ENCODE measurements around the gene LGR5.
A peak's percentile ranks its signal among the peaks of the same experiment; 100 is the strongest.

Gene LGR5

DNA sequence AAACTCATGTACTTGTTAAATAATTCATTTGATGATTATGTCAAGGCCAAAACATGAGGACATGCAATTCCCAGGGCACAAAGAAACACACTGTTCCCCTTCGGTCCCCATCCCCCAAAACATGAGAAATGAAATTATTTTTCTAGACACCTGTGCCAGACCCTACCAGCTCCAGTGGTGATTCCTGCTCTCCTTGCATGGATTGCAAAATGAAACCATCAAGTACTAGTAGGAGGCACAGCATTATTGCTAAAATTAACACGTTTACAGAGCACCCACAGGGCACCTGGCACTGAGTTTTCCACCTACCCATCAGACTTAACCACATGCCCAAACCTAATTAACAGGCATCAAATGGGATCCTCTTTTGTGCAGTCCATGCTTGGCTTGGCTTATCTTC, 147.4 kb downstream of the LGR5 start:
- Histone ChIP-seq H3K36me3 (ENCODE audit: control insufficient read depth, insufficient read depth, low read length) (no peaks in the 10 kb centered on the region), H3K27me3 (ENCODE audit: control insufficient read depth, insufficient read depth, low read length) (no peaks in the 10 kb centered on the region), H3K4me1 (ENCODE audit: control insufficient read depth, insufficient read depth, low read length) (no peaks in the 10 kb centered on the region; the same call in 1 of the 2 replicates), H3K27ac (ENCODE audit: low read length) (no peak overlapping the region), H3K9me3 (ENCODE audit: control insufficient read depth, insufficient read depth, low read length) (no peaks in the 10 kb centered on the region), H3K4me3 (ENCODE audit: low read length) (no peak overlapping the region)
- no CpG with 5 or more reads among the region's 2 CpGs for WGBS (ENCODE audit: insufficient coverage, insufficient read length)
- no peak for DNase-seq (ENCODE audit: low read depth, low spot score)

DNA sequence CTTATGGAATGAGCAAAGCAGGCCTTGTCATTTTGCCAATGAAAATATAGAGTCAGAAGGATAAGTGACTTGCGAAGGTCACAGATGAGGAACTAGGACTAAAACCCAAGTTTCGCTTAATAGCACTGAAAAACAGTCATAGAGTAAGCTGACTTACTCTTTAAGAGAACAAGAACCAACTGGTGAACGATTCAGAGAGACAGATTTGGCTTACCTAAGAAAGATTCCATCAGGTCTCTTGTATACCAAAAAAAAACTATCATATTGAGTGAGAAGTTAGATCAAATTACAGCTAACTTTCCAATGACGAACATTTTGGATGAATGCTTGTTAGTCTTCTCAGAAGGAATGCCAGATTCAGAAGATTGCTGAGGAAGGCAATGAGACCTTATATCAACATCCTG, 149.9 kb downstream of the LGR5 start:
- H3K36me3 ChIP-seq (ENCODE audit: control insufficient read depth, insufficient read depth, low read length) = no peaks in the 10 kb centered on the region
- no peak overlapping the region for H3K4me3 ChIP-seq (ENCODE audit: low read length)
- no peak overlapping the region for H3K27ac ChIP-seq (ENCODE audit: low read length)
- no peak for DNase-seq (ENCODE audit: low read depth, low spot score)
- H3K27me3 ChIP-seq (ENCODE audit: control insufficient read depth, insufficient read depth, low read length) = no peaks in the 10 kb centered on the region
- H3K4me1 ChIP-seq (ENCODE audit: control insufficient read depth, insufficient read depth, low read length) = no peaks in the 10 kb centered on the region; the same call in 1 of the 2 replicates
- WGBS (ENCODE audit: insufficient coverage, insufficient read length) = no CpG with 5 or more reads among the region's 4 CpGs
- no peaks in the 10 kb centered on the region for H3K9me3 ChIP-seq (ENCODE audit: control insufficient read depth, insufficient read depth, low read length)

DNA sequence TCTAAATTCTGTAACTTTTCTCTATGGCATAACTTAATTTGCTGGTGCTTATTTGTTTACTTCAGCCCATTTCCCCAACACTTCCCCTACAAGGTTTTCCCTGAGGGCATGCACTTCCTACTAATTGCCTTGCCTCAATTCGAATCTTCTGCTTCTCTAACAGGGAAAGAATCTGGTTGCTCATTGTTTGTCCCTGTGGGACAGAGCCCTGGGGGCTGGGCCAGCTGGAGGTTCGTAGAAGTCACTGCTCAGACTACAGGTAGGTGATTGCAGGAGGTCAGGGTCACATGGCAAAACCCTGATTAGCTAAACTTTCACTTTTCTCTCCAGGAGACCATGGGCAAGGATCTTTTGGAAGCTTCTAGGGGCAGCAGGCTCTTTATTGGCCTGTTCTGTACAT, 152.0 kb downstream of the LGR5 start:
- Histone ChIP-seq H3K4me3 (ENCODE audit: low read length) (no peak overlapping the region), H3K9me3 (ENCODE audit: control insufficient read depth, insufficient read depth, low read length) (no peaks in the 10 kb centered on the region), H3K27me3 (ENCODE audit: control insufficient read depth, insufficient read depth, low read length) (no peaks in the 10 kb centered on the region), H3K4me1 (ENCODE audit: control insufficient read depth, insufficient read depth, low read length) (no peaks in the 10 kb centered on the region; the same call in 1 of the 2 replicates), H3K27ac (ENCODE audit: low read length) (no peak overlapping the region), H3K36me3 (ENCODE audit: control insufficient read depth, insufficient read depth, low read length) (no peaks in the 10 kb centered on the region)
- WGBS (ENCODE audit: insufficient coverage, insufficient read length) = no CpG with 5 or more reads among the region's 2 CpGs
- DNase-seq (ENCODE audit: low read depth, low spot score) = peak; percentile 4

DNA sequence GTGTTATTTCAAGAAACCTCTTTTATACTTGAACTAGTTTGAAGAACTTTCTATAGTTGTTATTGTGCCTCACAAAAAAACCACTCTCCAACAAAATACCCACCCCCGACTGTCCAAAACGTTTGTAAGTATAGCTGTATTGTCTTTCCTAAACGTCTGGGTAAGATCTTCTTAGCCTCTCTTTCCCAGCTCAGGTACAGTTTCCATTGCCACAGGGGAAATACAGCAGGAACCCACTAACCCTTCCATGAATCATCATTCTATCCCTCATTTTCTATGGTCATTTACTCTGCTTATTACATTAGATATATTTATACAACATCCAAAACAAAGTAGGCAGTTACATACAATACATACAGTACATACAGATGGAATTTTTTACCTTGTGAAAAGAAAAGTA, 153.2 kb downstream of the LGR5 start:
- H3K27me3 ChIP-seq (ENCODE audit: control insufficient read depth, insufficient read depth, low read length) = no peaks in the 10 kb centered on the region
- WGBS (ENCODE audit: insufficient coverage, insufficient read length) = no CpG with 5 or more reads among the region's 3 CpGs
- no peaks in the 10 kb centered on the region for H3K36me3 ChIP-seq (ENCODE audit: control insufficient read depth, insufficient read depth, low read length)
- no peak for DNase-seq (ENCODE audit: low read depth, low spot score)
- H3K27ac ChIP-seq (ENCODE audit: low read length) = no peak overlapping the region
- H3K9me3 ChIP-seq (ENCODE audit: control insufficient read depth, insufficient read depth, low read length) = no peaks in the 10 kb centered on the region
- H3K4me1 ChIP-seq (ENCODE audit: control insufficient read depth, insufficient read depth, low read length) = no peaks in the 10 kb centered on the region; the same call in 1 of the 2 replicates
- no peak overlapping the region for H3K4me3 ChIP-seq (ENCODE audit: low read length)

DNA sequence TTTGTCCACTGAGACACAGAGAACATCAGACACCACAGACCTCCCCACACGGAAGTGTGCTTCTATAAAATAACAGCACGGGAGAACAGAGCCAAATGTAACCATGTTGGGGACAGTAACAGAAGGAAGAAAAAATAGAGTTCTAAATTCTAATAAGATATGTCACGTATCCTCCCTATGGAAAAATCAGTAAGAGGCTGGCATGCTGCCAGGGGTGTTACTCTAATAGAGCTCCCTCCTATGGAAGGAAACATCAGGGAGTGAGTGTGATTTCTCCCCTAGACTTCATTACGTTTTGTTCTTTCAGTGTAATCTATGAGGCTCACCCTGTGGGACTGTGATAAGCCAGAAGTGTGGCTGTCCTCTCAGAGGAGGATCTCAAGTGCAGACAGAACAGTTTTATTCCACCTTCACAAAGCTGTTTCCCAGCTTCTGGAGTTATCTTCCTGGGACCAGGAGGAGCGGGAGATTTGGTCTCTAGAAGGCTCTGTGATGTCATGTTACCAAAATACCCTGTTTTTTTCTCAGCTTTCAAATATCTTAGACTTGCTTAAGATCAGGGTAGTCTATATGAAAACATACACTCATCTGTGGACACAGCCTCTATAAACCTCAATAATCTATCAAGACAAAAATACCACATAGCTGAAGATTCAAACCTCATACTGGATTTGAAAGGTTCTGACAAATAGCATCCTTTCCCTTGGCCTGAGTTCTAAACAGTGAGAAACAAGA, 154.8 kb downstream of the LGR5 start:
- no peak overlapping the region for H3K4me3 ChIP-seq (ENCODE audit: low read length)
- no peaks in the 10 kb centered on the region for H3K9me3 ChIP-seq (ENCODE audit: control insufficient read depth, insufficient read depth, low read length)
- H3K36me3 ChIP-seq (ENCODE audit: control insufficient read depth, insufficient read depth, low read length) = no peaks in the 10 kb centered on the region
- H3K4me1 ChIP-seq (ENCODE audit: control insufficient read depth, insufficient read depth, low read length) = no peaks in the 10 kb centered on the region; the same call in none of the 2 replicates
- H3K27me3 ChIP-seq (ENCODE audit: control insufficient read depth, insufficient read depth, low read length) = no peaks in the 10 kb centered on the region
- H3K27ac ChIP-seq (ENCODE audit: low read length) = no peak overlapping the region
- DNase-seq (ENCODE audit: low read depth, low spot score) = no peak
- WGBS (ENCODE audit: insufficient coverage, insufficient read length) = no CpG with 5 or more reads among the region's 5 CpGs

DNA sequence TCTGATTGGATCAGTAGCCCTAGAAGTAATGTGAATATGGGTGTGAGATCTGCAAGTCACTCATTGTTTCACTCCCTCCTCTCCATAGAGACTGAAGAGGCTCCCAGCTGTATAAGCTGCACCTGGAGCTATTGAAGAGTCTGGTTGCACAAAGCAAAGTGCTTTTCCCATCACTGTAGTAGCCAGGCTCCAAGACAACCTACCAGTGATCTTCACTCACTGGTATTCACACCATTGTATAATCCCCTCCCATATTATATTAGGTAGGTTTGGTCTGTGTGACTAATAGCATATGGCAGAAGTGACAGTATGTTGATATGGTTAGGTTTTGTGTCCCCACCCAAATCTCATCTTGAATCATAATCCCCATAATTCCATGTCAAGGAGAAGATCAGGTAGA, 159.6 kb downstream of the LGR5 start:
- DNase-seq (ENCODE audit: low read depth, low spot score) = no peak
- Histone ChIP-seq H3K27me3 (ENCODE audit: control insufficient read depth, insufficient read depth, low read length) (no peaks in the 10 kb centered on the region), H3K4me1 (ENCODE audit: control insufficient read depth, insufficient read depth, low read length) (no peaks in the 10 kb centered on the region; the same call in 1 of the 2 replicates), H3K4me3 (ENCODE audit: low read length) (no peak overlapping the region), H3K27ac (ENCODE audit: low read length) (no peak overlapping the region), H3K9me3 (ENCODE audit: control insufficient read depth, insufficient read depth, low read length) (no peaks in the 10 kb centered on the region), H3K36me3 (ENCODE audit: control insufficient read depth, insufficient read depth, low read length) (no peaks in the 10 kb centered on the region)

DNA sequence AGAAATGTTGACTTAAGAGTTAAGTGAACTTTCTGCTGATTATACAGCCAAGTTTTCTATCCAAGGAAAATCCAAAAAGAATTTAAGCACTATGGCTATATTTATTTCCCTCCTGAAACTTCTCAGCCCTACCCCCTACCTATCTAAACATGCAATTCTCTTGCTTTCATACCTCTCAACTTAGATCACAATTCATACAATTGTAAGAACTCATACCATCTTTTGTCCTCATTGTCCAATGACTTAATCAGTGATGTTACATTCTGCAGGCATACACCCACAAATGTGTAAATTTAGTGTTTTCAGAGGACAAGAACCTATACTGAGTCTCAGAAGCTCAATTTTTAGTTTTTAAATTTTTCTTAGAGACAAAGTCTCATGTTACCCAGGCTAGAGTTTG, 161.9 kb downstream of the LGR5 start:
- DNase-seq (ENCODE audit: low read depth, low spot score) = no peak

DNA sequence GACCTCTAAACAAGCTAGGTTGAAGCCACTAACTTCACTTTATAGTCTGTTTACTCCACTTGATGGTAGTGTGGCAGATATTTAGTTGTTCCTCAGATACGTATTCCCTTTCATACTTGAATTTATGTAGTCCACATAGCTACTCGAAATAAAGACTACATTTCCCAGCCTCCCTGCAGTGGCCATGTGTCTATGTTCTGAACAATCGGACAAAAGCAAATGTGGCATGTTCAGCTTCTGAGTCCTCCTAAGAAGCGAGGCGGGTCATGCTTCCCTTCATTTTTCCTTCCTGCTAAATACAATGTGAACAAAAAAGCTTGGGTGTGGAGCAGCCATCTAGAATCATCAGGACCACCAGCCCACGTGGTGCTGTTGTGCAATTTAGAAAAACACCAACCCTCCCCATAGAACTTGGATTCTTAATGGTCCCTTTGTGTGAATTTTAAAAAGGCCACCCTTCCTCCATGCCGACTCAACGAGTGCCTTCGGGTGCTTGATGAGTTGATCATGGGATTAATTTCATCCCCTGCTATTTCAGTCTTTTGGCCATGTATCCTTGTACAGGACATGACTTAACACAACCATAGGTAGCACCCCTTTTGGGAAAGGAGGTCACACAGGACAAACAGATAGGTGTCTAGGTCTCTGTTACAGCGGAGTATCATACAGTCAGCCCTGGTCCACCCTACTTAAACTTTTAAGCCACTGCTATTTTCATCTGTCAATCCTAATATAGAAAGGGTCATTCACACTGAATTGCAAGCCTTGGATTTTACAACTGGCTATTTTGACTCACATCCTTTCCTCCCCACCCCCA, 163.4 kb downstream of the LGR5 start:
- Histone ChIP-seq H3K4me1 (ENCODE audit: control insufficient read depth, insufficient read depth, low read length) (no peaks in the 10 kb centered on the region; the same call in 1 of the 2 replicates), H3K36me3 (ENCODE audit: control insufficient read depth, insufficient read depth, low read length) (no peaks in the 10 kb centered on the region; the same call in 1 of the 2 replicates), H3K4me3 (ENCODE audit: low read length) (no peak overlapping the region), H3K27ac (ENCODE audit: low read length) (no peak overlapping the region), H3K27me3 (ENCODE audit: control insufficient read depth, insufficient read depth, low read length) (no peaks in the 10 kb centered on the region), H3K9me3 (ENCODE audit: control insufficient read depth, insufficient read depth, low read length) (no peaks in the 10 kb centered on the region)
- no CpG with 5 or more reads among the region's 10 CpGs for WGBS (ENCODE audit: insufficient coverage, insufficient read length)
- no peak for DNase-seq (ENCODE audit: low read depth, low spot score)

More for the DNA sequence above, 161.9 kb downstream of the LGR5 start:
- H3K36me3 ChIP-seq (ENCODE audit: control insufficient read depth, insufficient read depth, low read length) = no peaks in the 10 kb centered on the region
- no peak overlapping the region for H3K27ac ChIP-seq (ENCODE audit: low read length)
- no peaks in the 10 kb centered on the region for H3K9me3 ChIP-seq (ENCODE audit: control insufficient read depth, insufficient read depth, low read length)
- no peaks in the 10 kb centered on the region; the same call in 1 of the 2 replicates for H3K4me1 ChIP-seq (ENCODE audit: control insufficient read depth, insufficient read depth, low read length)
- H3K27me3 ChIP-seq (ENCODE audit: control insufficient read depth, insufficient read depth, low read length) = no peaks in the 10 kb centered on the region
- no peak overlapping the region for H3K4me3 ChIP-seq (ENCODE audit: low read length)

DNA sequence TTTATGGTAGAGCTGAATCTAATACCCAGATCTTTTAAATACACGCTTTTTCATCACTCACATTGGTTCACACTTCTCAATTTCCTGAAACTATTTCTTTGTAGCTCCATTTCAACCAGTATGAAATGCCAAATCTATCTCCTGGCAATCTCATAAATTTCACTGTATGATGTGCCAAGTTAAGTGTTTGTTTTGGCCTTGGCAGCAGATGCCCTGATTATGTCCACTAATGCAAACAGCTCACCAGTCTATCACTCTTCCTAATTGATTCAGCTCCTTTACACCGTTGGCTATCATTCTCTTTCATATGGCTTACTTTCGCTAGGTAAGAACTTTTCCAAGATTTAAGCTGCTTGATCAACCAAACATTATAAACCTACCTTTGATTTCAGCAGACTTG, 165.4 kb downstream of the LGR5 start:
- H3K4me3 ChIP-seq (ENCODE audit: low read length) = no peak overlapping the region
- WGBS (ENCODE audit: insufficient coverage, insufficient read length) = no CpG with 5 or more reads among the region's 3 CpGs
- H3K27me3 ChIP-seq (ENCODE audit: control insufficient read depth, insufficient read depth, low read length) = no peaks in the 10 kb centered on the region
- no peaks in the 10 kb centered on the region for H3K4me1 ChIP-seq (ENCODE audit: control insufficient read depth, insufficient read depth, low read length)
- H3K36me3 ChIP-seq (ENCODE audit: control insufficient read depth, insufficient read depth, low read length) = peaks cover under 1% of the 10 kb centered on the region; the same call in 1 of the 2 replicates
- no peak overlapping the region for H3K27ac ChIP-seq (ENCODE audit: low read length)
- DNase-seq (ENCODE audit: low read depth, low spot score) = no peak
- no peaks in the 10 kb centered on the region for H3K9me3 ChIP-seq (ENCODE audit: control insufficient read depth, insufficient read depth, low read length)

DNA sequence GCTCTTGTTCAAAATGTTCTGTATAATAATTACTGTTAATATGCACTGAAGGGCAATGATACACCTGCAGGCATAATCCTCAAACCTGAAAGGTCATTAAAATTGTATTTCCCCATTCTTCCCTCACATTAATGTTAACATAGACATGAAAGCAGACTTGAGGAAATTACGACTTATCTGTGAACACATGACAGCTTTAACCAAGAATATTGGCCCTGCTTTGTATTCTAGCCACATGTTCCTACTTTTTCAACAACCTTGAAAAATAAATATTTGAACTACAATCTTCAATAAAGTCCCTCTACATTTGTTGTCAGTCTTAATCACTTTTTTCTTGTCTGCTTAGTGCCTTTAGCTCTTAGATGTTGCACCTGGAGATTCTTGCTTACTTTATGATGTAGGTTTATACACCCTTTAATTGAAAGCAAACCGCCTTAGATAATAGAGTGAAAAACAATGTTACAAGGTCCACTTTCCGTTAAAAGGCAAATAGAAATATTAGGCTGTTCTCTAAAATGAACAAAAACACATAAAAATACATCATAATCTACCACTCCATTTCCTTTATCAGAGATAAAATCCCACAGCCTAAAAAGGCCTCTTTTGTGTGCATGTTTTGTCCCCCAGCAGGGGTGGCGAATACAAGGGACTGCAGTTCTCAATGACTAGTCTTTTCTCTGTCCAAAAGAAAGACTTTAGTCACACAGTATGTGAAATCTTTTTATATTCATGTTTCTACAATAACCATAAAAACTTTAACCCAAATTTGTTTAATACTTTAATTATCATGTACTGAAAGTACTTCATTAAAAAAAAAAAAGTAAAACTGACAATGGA, 168.1 kb downstream of the LGR5 start:
- Histone ChIP-seq H3K4me1 (ENCODE audit: control insufficient read depth, insufficient read depth, low read length) (no peaks in the 10 kb centered on the region), H3K4me3 (ENCODE audit: low read length) (no peak overlapping the region), H3K27ac (ENCODE audit: low read length) (no peak overlapping the region), H3K36me3 (ENCODE audit: control insufficient read depth, insufficient read depth, low read length) (peaks cover 3% of the 10 kb centered on the region; the same call in 1 of the 2 replicates), H3K27me3 (ENCODE audit: control insufficient read depth, insufficient read depth, low read length) (no peaks in the 10 kb centered on the region), H3K9me3 (ENCODE audit: control insufficient read depth, insufficient read depth, low read length) (no peaks in the 10 kb centered on the region)
- DNase-seq (ENCODE audit: low read depth, low spot score) = no peak
- no CpG with 5 or more reads among the region's 4 CpGs for WGBS (ENCODE audit: insufficient coverage, insufficient read length)
